Measurements from ENCODE around the gene CENPX.

Gene CENPX

DNA sequence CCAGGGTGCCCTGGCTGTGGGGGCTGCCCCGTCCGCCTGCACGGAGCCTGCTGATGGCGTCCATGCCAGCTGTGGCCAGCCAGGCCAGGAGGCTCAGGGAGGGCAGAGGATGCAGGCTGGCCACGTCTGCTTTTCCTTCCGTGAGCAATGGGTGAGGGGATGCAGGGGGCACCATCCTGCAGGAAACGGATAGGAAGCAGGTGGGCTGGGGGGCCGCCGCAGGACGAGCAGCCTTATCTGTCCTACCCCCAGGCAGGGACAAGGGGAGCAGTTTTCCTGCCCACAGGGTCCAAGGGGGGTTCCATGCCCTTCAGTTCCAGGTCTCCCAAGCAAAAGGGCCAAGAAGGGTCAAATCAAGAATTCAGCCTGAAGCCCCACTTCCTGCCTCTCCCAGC is 36.2 kb upstream of the CENPX start:
- H3K4me3 ChIP-seq (ENCODE audit: low read depth, low read length) = no peak overlapping the region
- no peak for DNase-seq (ENCODE audit: low read depth)

GRCh38 chr17:82058230-82058854 is 35.7 kb upstream of the CENPX start:
- no peak for DNase-seq (ENCODE audit: low read depth)
- TF ChIP-seq, protein P1, sequence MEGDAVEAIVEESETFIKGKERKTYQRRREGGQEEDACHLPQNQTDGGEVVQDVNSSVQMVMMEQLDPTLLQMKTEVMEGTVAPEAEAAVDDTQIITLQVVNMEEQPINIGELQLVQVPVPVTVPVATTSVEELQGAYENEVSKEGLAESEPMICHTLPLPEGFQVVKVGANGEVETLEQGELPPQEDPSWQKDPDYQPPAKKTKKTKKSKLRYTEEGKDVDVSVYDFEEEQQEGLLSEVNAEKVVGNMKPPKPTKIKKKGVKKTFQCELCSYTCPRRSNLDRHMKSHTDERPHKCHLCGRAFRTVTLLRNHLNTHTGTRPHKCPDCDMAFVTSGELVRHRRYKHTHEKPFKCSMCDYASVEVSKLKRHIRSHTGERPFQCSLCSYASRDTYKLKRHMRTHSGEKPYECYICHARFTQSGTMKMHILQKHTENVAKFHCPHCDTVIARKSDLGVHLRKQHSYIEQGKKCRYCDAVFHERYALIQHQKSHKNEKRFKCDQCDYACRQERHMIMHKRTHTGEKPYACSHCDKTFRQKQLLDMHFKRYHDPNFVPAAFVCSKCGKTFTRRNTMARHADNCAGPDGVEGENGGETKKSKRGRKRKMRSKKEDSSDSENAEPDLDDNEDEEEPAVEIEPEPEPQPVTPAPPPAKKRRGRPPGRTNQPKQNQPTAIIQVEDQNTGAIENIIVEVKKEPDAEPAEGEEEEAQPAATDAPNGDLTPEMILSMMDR (IDR thresholded peaks at IDR 0.05; ENCODE audit: insufficient read depth, low read depth, low read length, missing control alignments) = no peak
- H3K4me3 ChIP-seq (ENCODE audit: low read depth, low read length) = no peak overlapping the region

More for the DNA sequence above, 36.2 kb upstream of the CENPX start:
- TF ChIP-seq, protein P1 (IDR thresholded peaks at IDR 0.05; ENCODE audit: insufficient read depth, low read depth, low read length, missing control alignments) = no peak

- TF ChIP-seq, protein P1 (IDR thresholded peaks at IDR 0.05; ENCODE audit: insufficient read depth, low read depth, low read length, missing control alignments) = no peak
- no peak for DNase-seq (ENCODE audit: low read depth)
- no peak overlapping the region for H3K4me3 ChIP-seq (ENCODE audit: low read depth, low read length)
Observed at GRCh38 chr17:82056729-82057621, 34.3 kb upstream of the CENPX start.

- TF ChIP-seq, protein P1 (IDR thresholded peaks at IDR 0.05; ENCODE audit: insufficient read depth, low read depth, low read length, missing control alignments) = no peak
- no peak for DNase-seq (ENCODE audit: low read depth)
- no peak overlapping the region for H3K4me3 ChIP-seq (ENCODE audit: low read depth, low read length)
Observed at GRCh38 chr17:82055965-82056728, 33.5 kb upstream of the CENPX start.

GRCh38 chr17:82055023-82055964 is 32.6 kb upstream of the CENPX start:
- TF ChIP-seq, protein P1 (IDR thresholded peaks at IDR 0.05; ENCODE audit: insufficient read depth, low read depth, low read length, missing control alignments) = no peak
- DNase-seq (ENCODE audit: low read depth) = no peak
- H3K4me3 ChIP-seq (ENCODE audit: low read depth, low read length) = no peak overlapping the region
